HepG2 (cell line): Measurements from ENCODE around the gene SNAP25. TPM values are rescaled to one million over a fixed set of nuclear protein-coding genes. Genes with fewer than 3 reads are reported as not detected.

Experiments
- BHLHE40 ChIP-seq: IDR thresholded peaks from 2 replicates; pipeline ENCODE4 v1.6.1; 2011; ENCODE audit warnings: low read length, improper control_type of control experiment
- CSRNP2 ChIP-seq: sonication (generic); formaldehyde crosslinking; conservative IDR thresholded peaks from 2 replicates; pipeline ENCODE4 v1.8.0; 2022; ENCODE audit warnings: low read depth, missing genetic modification reagents
- CTCF ChIP-seq: sonication (generic); formaldehyde crosslinking; IDR thresholded peaks from 2 replicates; pipeline ENCODE4 v1.5.0; 2020; ENCODE audit warnings: mild to moderate bottlenecking, missing genetic modification reagents, moderate library complexity
- ELF1 ChIP-seq: sonication (generic); formaldehyde crosslinking; IDR thresholded peaks from 2 replicates; pipeline ENCODE4 v1.4.0; 2020; ENCODE audit warnings: missing genetic modification reagents
- ESRRA ChIP-seq: sonication (generic); formaldehyde crosslinking; IDR thresholded peaks from 2 replicates; pipeline ENCODE4 v1.5.1; 2020; ENCODE audit warnings: mild to moderate bottlenecking, low read depth, missing genetic modification reagents
- MATR3 ChIP-seq: sonication (generic); formaldehyde crosslinking; IDR thresholded peaks from 2 replicates; pipeline ENCODE4 v1.4.0; 2020; ENCODE audit warnings: missing genetic modification reagents
- MLLT10 ChIP-seq: sonication (generic); formaldehyde crosslinking; IDR thresholded peaks from 2 replicates; pipeline ENCODE4 v1.4.0; 2020; ENCODE audit warnings: missing genetic modification reagents
- PITX1 ChIP-seq: sonication (generic); formaldehyde crosslinking; IDR thresholded peaks from 2 replicates; pipeline ENCODE4 v1.5.1; 2020; ENCODE audit warnings: mild to moderate bottlenecking, missing genetic modification reagents
- RBAK ChIP-seq: sonication (generic); formaldehyde crosslinking; IDR thresholded peaks from 2 replicates; pipeline ENCODE4 v1.5.1; 2020; ENCODE audit warnings: mild to moderate bottlenecking, missing genetic modification reagents
- RFX1 ChIP-seq: fragments of 450-650 bp; IDR thresholded peaks from 2 replicates; pipeline ENCODE4 v1.6.1; 2017
- SOX5 ChIP-seq: IDR thresholded peaks from 2 replicates; pipeline ENCODE4 v1.6.1; 2016; ENCODE audit warnings: borderline replicate concordance
- THAP11 ChIP-seq: IDR thresholded peaks from 2 replicates; pipeline ENCODE4 v1.6.1; 2016; ENCODE audit warnings: missing biosample characterization, missing genetic modification reagents
- ZBTB25 ChIP-seq: IDR thresholded peaks from 2 replicates; pipeline ENCODE4 v1.6.1; 2018; ENCODE audit warnings: missing genetic modification reagents
- ZMYM3 ChIP-seq: sonication (generic); formaldehyde crosslinking; IDR thresholded peaks from 2 replicates; pipeline ENCODE4 v1.5.1; 2020; ENCODE audit warnings: mild to moderate bottlenecking, missing genetic modification reagents
- ZNF260 ChIP-seq: sonication (generic); formaldehyde crosslinking; IDR thresholded peaks from 2 replicates; pipeline ENCODE4 v1.4.0; 2020; ENCODE audit warnings: missing genetic modification reagents, low read depth, mild to moderate bottlenecking, borderline replicate concordance
- ZNF567 ChIP-seq: sonication (generic); formaldehyde crosslinking; IDR thresholded peaks from 2 replicates; pipeline ENCODE4 v1.8.1; 2023; ENCODE audit warnings: mild to moderate bottlenecking, missing genetic modification reagents, borderline replicate concordance
- ZNF614 ChIP-seq: IDR thresholded peaks from 2 replicates; pipeline ENCODE4 v1.6.1; 2018; ENCODE audit warnings: missing biosample characterization, missing genetic modification reagents, inconsistent platforms, borderline replicate concordance
- ZNF749 ChIP-seq: sonication (generic); formaldehyde crosslinking; IDR thresholded peaks from 2 replicates; pipeline ENCODE4 v1.8.0; 2022; ENCODE audit warnings: mild to moderate bottlenecking, missing genetic modification reagents, moderate library complexity, borderline replicate concordance
- ZNF839 ChIP-seq: sonication (generic); formaldehyde crosslinking; IDR thresholded peaks from 2 replicates; pipeline ENCODE4 v1.4.0; 2020; ENCODE audit warnings: missing genetic modification reagents, mild to moderate bottlenecking, borderline replicate concordance
- polyA plus RNA-seq, 8 experiments: library from polyadenylated mRNA; depleted of rRNA in 3 of 8; stranded (reverse) in 7 of 8; unstranded in 1 of 8; fragments of >200 nt; fragmentation: Illumina TruSeq in 4 of 8; extraction: Trizol in 4 of 8; gene quantifications; 2 replicates each; pipeline versions ENCODE4 v1.2.1 to v1.2.3, GENCODE V29; 2011 to 2016; ENCODE audit warnings: low read depth in 4 of 8, missing spikeins in 1 of 8, mixed read lengths in 1 of 8; ENCODE audit not compliant: insufficient read depth in 1 of 8
- total RNA-seq, 5 experiments: library from RNA; depleted of rRNA; stranded (reverse); fragments of >200 nt; fragmentation: Illumina TruSeq; extraction: Trizol; gene quantifications; 2 replicates each; pipeline ENCODE4 v1.2.3, GENCODE V29; 2016; ENCODE audit warnings: low read depth in 1 of 5
- TF ChIP-seq, protein P1 (sequence below): IDR thresholded peaks from 2 replicates; pipeline ENCODE4 v1.6.1; 2016; ENCODE audit warnings: control low read depth
- TF ChIP-seq, protein P2 (sequence below): sonication (generic); formaldehyde crosslinking; IDR thresholded peaks from 2 replicates; pipeline ENCODE4 v1.4.0; 2020; ENCODE audit warnings: missing genetic modification reagents, mild to moderate bottlenecking, borderline replicate concordance

Gene SNAP25
- total and polyA plus RNA-seq, 2 of the 13 experiments (the other 11 are each of a cell fraction or from before 2014, with no cell fraction given): not detected

- peak; percentile 89 for TF ChIP-seq ZMYM3 (CRISPR knock-in tag)
- TF ChIP-seq RBAK (CRISPR knock-in tag): peak; percentile 91
- TF ChIP-seq, protein P1, sequence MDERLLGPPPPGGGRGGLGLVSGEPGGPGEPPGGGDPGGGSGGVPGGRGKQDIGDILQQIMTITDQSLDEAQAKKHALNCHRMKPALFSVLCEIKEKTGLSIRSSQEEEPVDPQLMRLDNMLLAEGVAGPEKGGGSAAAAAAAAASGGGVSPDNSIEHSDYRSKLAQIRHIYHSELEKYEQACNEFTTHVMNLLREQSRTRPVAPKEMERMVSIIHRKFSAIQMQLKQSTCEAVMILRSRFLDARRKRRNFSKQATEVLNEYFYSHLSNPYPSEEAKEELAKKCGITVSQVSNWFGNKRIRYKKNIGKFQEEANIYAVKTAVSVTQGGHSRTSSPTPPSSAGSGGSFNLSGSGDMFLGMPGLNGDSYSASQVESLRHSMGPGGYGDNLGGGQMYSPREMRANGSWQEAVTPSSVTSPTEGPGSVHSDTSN (CRISPR knock-in tag): no peak
- peak; percentile 100 for TF ChIP-seq ZNF614 (CRISPR knock-in tag)
- TF ChIP-seq ZNF567: no peak
- peak; percentile 94; the same call in 1 of the 2 replicates for TF ChIP-seq ZBTB25 (CRISPR knock-in tag)
- TF ChIP-seq RFX1: no peak
- no peak for TF ChIP-seq CTCF (CRISPR knock-in tag)
- TF ChIP-seq ZNF260 (CRISPR knock-in tag): no peak
- TF ChIP-seq MLLT10 (CRISPR knock-in tag): no peak
- no peak for TF ChIP-seq ZNF839
- TF ChIP-seq MATR3 (CRISPR knock-in tag): no peak
- TF ChIP-seq SOX5 (CRISPR knock-in tag): peak; percentile 97
- TF ChIP-seq ZNF749: no peak
- no peak; the same call in 1 of the 2 replicates for TF ChIP-seq ELF1
- peak; percentile 97 for TF ChIP-seq PITX1
- no peak for TF ChIP-seq ESRRA (CRISPR knock-in tag)
- TF ChIP-seq THAP11 (CRISPR knock-in tag): peak; percentile 83
- TF ChIP-seq, protein P2, sequence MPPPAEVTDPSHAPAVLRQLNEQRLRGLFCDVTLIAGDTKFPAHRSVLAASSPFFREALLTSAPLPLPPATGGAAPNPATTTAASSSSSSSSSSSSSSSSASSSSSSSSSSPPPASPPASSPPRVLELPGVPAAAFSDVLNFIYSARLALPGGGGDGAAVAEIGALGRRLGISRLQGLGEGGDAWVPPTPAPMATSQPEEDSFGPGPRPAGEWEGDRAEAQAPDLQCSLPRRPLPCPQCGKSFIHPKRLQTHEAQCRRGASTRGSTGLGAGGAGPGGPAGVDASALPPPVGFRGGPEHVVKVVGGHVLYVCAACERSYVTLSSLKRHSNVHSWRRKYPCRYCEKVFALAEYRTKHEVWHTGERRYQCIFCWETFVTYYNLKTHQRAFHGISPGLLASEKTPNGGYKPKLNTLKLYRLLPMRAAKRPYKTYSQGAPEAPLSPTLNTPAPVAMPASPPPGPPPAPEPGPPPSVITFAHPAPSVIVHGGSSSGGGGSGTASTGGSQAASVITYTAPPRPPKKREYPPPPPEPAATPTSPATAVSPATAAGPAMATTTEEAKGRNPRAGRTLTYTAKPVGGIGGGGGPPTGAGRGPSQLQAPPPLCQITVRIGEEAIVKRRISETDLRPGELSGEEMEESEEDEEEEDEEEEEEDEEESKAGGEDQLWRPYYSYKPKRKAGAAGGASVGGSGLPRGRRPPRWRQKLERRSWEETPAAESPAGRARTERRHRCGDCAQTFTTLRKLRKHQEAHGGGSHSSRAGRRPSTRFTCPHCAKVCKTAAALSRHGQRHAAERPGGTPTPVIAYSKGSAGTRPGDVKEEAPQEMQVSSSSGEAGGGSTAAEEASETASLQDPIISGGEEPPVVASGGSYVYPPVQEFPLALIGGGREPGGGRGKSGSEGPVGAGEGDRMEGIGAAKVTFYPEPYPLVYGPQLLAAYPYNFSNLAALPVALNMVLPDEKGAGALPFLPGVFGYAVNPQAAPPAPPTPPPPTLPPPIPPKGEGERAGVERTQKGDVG (CRISPR knock-in tag): no peak
- TF ChIP-seq BHLHE40: peak; percentile 34; the same call in 1 of the 2 replicates
- TF ChIP-seq CSRNP2 (CRISPR knock-in tag): no peak
Observed at GRCh38 chr20:10263385-10264165, 44.9 kb downstream of the SNAP25 start (continued).
